Measurements from ENCODE around the gene DMD.

GRCh38 chrX:31098079-31098478 lies 2113.3 kb downstream of the DMD start:
- TF ChIP-seq EZH2 (IDR thresholded peaks at IDR 0.05; ENCODE audit: insufficient read depth, low read length) = no peak
- no peak for TF ChIP-seq CTCF (IDR thresholded peaks at IDR 0.05; ENCODE audit: insufficient read depth, low read depth, low read length)

Data from astrocyte (in vitro differentiated cells and primary cell).